CD4-positive, alpha-beta T cell (primary cell): Measurements from ENCODE around the gene CLSTN2. TPM values are rescaled to one million over a fixed set of nuclear protein-coding genes. Genes with fewer than 3 reads are reported as not detected.

Experiments
- ATAC-seq: fragments of 200-7000 bp; cut with Tn5 transposase; one replicate; pipeline ENCODE4 v1.10.0; 2022; ENCODE audit warnings: mild to moderate bottlenecking; ENCODE audit not compliant: poor library complexity
- CTCF ChIA-PET: fragments of 350-600 bp; sonication (Branson Sonifier 250); formaldehyde crosslinking; loops from one replicate; lab custom pipeline; 2021; ENCODE audit warnings: antibody characterized with exemption, inconsistent platforms; lab: Charles Lee
- POLR2A ChIA-PET: fragments of 350-600 bp; sonication (Branson Sonifier 250); formaldehyde crosslinking; loops from one replicate; lab custom pipeline; 2021; ENCODE audit warnings: antibody characterized with exemption, inconsistent platforms; lab: Charles Lee
- DNase-seq, 14 experiments: peaks; one replicate each; pipeline ENCODE4 v3.0.0-alpha.2; 2013 to 2020; ENCODE audit warnings: mixed read lengths in 2 of 14
- H3K27ac ChIP-seq, 2 donors: one replicate each; pipeline versions ENCODE4 v1.5.1 to v1.7.0; 2013; ENCODE audit warnings: low read length in 2 of 2, low read depth in 1 of 2, mild to moderate bottlenecking in 1 of 2
- H3K27me3 ChIP-seq, 2 experiments: 1 replicate in 1 of 2; 2 replicates in 1 of 2; pipeline versions ENCODE4 v1.6.1 to v1.7.0; 2013; ENCODE audit warnings: low read length in 2 of 2, control low read depth in 1 of 2, mild to moderate bottlenecking in 1 of 2, moderate library complexity in 1 of 2; ENCODE audit not compliant: insufficient read depth in 2 of 2, control insufficient read depth in 1 of 2
- H3K36me3 ChIP-seq: one replicate; pipeline ENCODE4 v1.6.1; 2013; ENCODE audit warnings: low read length, control low read depth; ENCODE audit not compliant: insufficient read depth
- H3K4me1 ChIP-seq: one replicate; pipeline ENCODE4 v1.6.1; 2013; ENCODE audit warnings: low read length, control low read depth; ENCODE audit not compliant: insufficient read depth
- H3K4me3 ChIP-seq: one replicate; pipeline ENCODE4 v1.5.1; 2013; ENCODE audit warnings: mild to moderate bottlenecking, low read length, moderate library complexity
- H3K9me3 ChIP-seq, 2 experiments: 1 replicate in 1 of 2; 2 replicates in 1 of 2; pipeline versions ENCODE4 v1.6.1 to v1.7.0; 2013; ENCODE audit warnings: low read length in 2 of 2, mild to moderate bottlenecking in 2 of 2, control low read depth in 1 of 2, moderate library complexity in 1 of 2; ENCODE audit not compliant: control insufficient read depth in 1 of 2, insufficient read depth in 1 of 2
- H3K27ac Mint-ChIP-seq: one replicate; pipeline ENCODE4 v1.8.0; 2020; ENCODE audit warnings: mixed read lengths
- H3K27me3 Mint-ChIP-seq: one replicate; pipeline ENCODE4 v1.8.0; 2021; ENCODE audit warnings: mixed read lengths
- H3K36me3 Mint-ChIP-seq: one replicate; pipeline ENCODE4 v1.8.0; 2021; ENCODE audit warnings: low read depth, mixed read lengths
- H3K4me1 Mint-ChIP-seq: one replicate; pipeline ENCODE4 v1.8.0; 2021; ENCODE audit warnings: low read depth, mixed read lengths
- H3K4me3 Mint-ChIP-seq: one replicate; pipeline ENCODE4 v1.8.0; 2020; ENCODE audit warnings: mild to moderate bottlenecking, mixed read lengths
- H3K9me3 Mint-ChIP-seq: one replicate; pipeline ENCODE4 v1.8.0; 2020; ENCODE audit warnings: mixed read lengths
- intact Hi-C, 2 experiments: fragments of 100-400 bp; cut with DNase I in 1 of 2; cut with micrococcal nuclease in 1 of 2; formaldehyde crosslinking; loops; one replicate each; pipeline versions ENCODE4 v1.15.1 to v1.9.0; 2023 to 2025; cut with DNase I, micrococcal nuclease
- total RNA-seq, 174 experiments: library from RNA in 2 of 174; stranded (reverse) in 2 of 174; gene quantifications; one replicate each; pipeline ENCODE4 v1.2.3 and lab custom pipeline; 2021 to 2026
- TF ChIP-seq, protein P1 (sequence below): fragments of 200-600 bp; IDR thresholded peaks from one replicate; pipeline ENCODE4 v1.8.0; 2022; ENCODE audit warnings: antibody characterized with exemption, mild to moderate bottlenecking

CLSTN2 gene
- total RNA-seq, 2 experiments from 2014 or later, result not detected

DNA sequence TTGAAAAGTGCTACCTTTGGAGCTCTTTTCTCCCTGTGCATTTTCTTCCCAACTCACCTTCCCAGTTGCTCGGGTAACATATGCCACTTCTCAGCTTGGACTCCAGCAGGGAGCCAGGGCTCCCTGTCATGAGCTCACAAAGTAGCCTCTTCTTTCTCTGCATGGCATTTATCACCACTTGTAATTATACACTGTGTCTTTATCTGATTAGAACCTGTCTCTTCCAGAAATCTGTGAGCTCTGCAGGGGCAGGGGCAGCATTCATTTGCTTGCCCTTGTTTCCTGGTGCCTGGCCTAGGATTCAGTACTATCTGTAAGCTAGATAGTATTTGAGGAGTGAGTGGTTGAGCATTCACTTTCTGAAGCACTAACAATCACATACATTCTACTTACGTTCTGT lies 100.9 kb downstream of the CLSTN2 start:
- Mint-ChIP-seq H3K27ac (no peak overlapping the region), H3K4me3 (no peak overlapping the region), H3K4me1 (no peaks in the 10 kb centered on the region), H3K27me3 (peaks cover 5% of the 10 kb centered on the region), H3K9me3 (no peaks in the 10 kb centered on the region), H3K36me3 (no peaks in the 10 kb centered on the region)
- no peak for DNase-seq
- TF ChIP-seq, protein P1, sequence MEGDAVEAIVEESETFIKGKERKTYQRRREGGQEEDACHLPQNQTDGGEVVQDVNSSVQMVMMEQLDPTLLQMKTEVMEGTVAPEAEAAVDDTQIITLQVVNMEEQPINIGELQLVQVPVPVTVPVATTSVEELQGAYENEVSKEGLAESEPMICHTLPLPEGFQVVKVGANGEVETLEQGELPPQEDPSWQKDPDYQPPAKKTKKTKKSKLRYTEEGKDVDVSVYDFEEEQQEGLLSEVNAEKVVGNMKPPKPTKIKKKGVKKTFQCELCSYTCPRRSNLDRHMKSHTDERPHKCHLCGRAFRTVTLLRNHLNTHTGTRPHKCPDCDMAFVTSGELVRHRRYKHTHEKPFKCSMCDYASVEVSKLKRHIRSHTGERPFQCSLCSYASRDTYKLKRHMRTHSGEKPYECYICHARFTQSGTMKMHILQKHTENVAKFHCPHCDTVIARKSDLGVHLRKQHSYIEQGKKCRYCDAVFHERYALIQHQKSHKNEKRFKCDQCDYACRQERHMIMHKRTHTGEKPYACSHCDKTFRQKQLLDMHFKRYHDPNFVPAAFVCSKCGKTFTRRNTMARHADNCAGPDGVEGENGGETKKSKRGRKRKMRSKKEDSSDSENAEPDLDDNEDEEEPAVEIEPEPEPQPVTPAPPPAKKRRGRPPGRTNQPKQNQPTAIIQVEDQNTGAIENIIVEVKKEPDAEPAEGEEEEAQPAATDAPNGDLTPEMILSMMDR, result no peak
- Histone ChIP-seq H3K27ac (no peak overlapping the region), H3K27me3 (no peaks in the 10 kb centered on the region), H3K36me3 (no peaks in the 10 kb centered on the region), H3K4me1 (no peaks in the 10 kb centered on the region), H3K4me3 (no peak overlapping the region), H3K9me3 (peaks cover 0 to 3% of the 10 kb centered on the region in 2 experiments)
- no peak for ATAC-seq
- POLR2A ChIA-PET, result no interaction called here
- CTCF ChIA-PET, result no interaction called here
- intact Hi-C loops, result no loop called here

DNA sequence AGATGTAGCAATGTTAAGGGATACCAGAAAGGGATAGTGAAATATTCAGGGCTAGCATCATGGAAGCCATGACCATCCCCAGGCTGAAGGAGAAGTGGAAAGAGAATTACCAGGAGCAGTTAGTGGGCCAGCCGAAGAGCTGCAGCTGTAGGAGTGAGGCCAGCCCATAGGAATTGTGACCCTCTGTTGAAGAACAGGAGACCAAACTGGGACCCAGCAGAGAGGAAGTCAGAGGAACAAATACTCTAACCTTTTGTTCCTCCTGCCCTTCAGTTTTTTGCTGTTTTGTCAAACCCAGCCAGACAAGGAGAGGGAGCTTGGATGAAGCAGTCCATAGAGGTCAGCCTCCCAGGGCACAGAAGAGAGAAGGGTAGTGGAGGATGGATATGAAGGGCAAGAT lies 115.4 kb downstream of the CLSTN2 start:
- H3K27ac ChIP-seq, result no peak overlapping the region
- no peaks in the 10 kb centered on the region for H3K36me3 ChIP-seq
- Mint-ChIP-seq H3K27ac (no peak overlapping the region), H3K36me3 (no peaks in the 10 kb centered on the region), H3K27me3 (peaks cover 22% of the 10 kb centered on the region), H3K4me3 (no peak overlapping the region), H3K4me1 (no peaks in the 10 kb centered on the region), H3K9me3 (no peaks in the 10 kb centered on the region)
- intact Hi-C loops, result no loop called here
- H3K27me3 ChIP-seq, result no peaks in the 10 kb centered on the region
- ChIA-PET CTCF (no interaction called here), POLR2A (no interaction called here)
- ATAC-seq (no peak), DNase-seq (no peak)
- TF ChIP-seq, protein P1, result no peak
- peaks cover 0 to 3% of the 10 kb centered on the region in 2 experiments for H3K9me3 ChIP-seq
- no peak overlapping the region for H3K4me3 ChIP-seq
- no peaks in the 10 kb centered on the region for H3K4me1 ChIP-seq

DNA sequence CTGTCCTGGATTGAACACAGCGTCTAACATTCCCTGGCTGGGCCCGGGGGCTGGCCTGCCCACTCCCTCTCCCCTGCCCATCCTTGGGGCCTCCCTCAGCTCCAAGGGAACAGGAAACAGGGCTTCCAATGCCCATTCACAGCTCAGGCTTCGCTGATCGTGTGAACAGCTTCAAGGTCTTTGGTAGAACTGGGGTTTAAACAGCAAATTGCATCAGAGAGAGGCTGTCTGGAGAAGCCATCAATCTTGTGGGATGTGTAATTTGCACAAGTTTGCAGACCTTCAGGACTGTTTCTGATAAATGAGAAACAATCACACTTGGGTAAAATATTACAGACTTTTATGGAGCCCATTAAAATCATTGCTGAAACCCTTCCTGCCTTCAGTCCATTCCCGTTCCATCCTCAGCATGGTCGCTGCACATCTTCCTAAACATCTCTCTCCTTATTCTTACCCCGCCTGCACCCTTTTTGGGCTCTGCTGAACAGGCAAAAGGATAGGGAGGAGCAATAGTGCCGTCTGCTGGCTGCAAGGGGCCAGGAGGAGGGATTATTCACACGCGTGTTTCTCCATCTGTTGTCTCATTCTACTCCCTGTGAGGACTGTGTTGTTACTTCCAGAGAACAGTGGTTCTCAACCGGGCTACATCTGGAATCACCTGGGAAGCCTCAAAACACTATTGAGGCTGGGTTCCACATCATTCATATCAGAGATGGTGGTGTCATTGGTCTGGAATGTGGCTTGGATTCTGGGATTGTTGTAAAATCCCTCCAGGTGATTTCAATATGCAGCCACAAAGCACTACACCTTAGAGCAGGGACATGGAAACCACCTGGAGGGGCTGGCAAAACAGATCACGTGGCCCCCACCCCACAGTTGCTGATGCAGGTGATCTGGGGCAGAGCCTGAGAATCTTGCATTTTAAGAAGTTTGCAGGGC lies 116.3 kb downstream of the CLSTN2 start:
- H3K36me3 ChIP-seq, result no peaks in the 10 kb centered on the region
- H3K4me3 ChIP-seq, result no peak overlapping the region
- no peaks in the 10 kb centered on the region for H3K4me1 Mint-ChIP-seq
- ChIA-PET CTCF (no interaction called here), POLR2A (no interaction called here)
- TF ChIP-seq, protein P1, result no peak
- H3K27me3 Mint-ChIP-seq, result peaks cover 22% of the 10 kb centered on the region
- no peak for ATAC-seq
- no peak overlapping the region for H3K27ac Mint-ChIP-seq
- no peaks in the 10 kb centered on the region for H3K4me1 ChIP-seq
- intact Hi-C loops, result no loop called here
- H3K27ac ChIP-seq, result no peak overlapping the region
- no peak overlapping the region for H3K4me3 Mint-ChIP-seq
- H3K9me3 Mint-ChIP-seq, result no peaks in the 10 kb centered on the region
- H3K27me3 ChIP-seq, result no peaks in the 10 kb centered on the region
- no peaks in the 10 kb centered on the region for H3K36me3 Mint-ChIP-seq
- DNase-seq, result no peak
- peaks cover 0 to 3% of the 10 kb centered on the region in 2 experiments for H3K9me3 ChIP-seq
